NCI-H2227 (cell line): Measurements from ENCODE around the gene ZNF543.
A peak's percentile ranks its signal among the peaks of the same experiment; 100 is the strongest.
"Not testable (repeated sequence)": the region's sequence is repeated elsewhere in the genome, so short reads cannot be mapped to it uniquely, and the experiment has no call there.

Experiments
- DNase-seq: peaks from one replicate; lab custom pipeline; 2025; ENCODE audit not compliant: unreplicated experiment; lab: John Stamatoyannopoulos, UW

ZNF543 gene

DNA sequence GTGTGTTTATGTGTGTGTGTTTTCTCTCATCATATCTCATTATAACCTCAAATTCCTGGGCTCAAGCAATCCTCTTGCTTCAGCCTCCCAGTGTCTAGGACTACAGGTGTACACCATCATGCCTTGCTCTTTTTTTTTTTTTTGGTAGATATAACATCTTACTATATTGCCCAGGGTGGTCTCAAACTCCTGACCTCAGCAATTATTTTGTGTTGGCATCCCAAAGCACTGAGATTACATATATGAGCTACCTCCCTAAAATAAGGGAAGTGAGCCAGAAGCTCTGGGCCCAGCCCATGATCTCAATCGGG, 448 bp upstream of the ZNF543 start:
- DNase-seq: no peak

DNA sequence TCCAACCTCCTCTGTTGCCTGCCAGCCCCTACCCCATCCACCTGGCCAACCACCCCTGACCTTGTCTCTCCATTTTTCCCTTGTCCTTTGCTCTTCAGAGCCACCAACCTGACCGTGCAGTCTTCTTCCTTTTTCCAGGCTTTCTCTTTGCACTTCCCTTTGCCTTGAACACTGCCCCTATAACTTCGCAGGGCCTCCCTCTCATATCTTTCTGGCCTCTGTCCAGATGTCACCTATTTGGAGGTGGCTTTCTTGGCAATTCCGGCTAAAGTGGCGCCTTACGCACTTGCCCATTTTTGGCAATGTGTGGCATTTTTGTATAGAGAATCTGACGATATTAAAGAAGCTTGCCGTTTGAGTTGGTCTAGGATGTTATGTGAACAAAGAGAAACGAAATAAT, 844 bp downstream of the ZNF543 start:
- DNase-seq: no peak

DNA sequence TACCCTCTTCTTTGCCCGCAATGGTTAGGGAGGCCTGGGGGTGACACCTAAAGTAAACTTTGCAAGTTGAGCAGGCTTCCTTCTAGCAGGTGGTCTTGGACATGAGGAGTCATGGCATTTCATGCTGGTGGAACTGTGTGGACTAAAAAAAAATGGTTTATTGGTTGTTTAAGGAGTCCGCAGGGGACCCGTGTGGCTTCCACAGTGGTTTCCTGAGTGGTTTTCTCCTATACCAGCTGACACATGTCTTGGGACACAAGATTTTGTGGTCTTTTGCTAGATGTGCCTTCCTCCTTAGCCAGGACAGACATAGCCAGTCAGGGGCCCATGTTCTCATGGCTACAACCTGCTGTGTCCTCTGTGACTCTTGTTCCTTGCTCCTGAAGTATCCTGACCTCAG, 1.5 kb downstream of the ZNF543 start:
- DNase-seq: no peak

DNA sequence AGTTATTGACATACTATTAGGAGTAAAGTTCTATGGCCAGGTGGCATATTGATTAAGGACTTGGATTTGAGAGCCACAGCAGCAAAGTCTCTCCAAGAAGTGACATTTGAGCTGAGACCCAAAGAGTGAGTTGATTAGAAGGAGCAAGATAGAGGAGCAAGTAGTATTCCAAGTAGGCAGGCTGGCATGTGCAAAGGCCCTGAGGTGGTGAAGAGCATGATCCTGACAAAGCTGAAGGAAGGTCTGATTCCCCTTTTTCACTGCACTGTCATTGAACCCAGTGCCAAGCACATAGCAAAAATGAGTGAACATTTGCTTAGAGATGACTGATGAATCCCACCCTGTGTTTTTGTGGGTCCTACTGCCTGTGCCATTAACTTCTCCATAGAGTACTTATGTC, 4.7 kb downstream of the ZNF543 start:
- no peak for DNase-seq

DNA sequence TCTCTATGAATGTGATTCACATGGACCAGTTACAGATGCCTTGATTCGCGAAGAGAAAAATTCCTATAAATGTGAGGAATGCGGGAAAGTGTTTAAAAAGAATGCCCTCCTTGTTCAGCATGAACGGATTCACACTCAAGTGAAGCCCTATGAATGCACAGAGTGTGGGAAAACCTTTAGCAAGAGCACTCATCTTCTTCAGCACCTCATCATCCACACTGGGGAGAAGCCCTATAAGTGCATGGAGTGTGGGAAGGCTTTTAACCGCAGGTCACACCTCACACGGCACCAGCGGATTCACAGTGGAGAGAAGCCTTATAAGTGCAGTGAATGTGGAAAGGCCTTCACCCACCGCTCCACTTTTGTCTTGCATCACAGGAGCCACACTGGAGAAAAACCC, 7.7 kb downstream of the ZNF543 start:
- no peak for DNase-seq

DNA sequence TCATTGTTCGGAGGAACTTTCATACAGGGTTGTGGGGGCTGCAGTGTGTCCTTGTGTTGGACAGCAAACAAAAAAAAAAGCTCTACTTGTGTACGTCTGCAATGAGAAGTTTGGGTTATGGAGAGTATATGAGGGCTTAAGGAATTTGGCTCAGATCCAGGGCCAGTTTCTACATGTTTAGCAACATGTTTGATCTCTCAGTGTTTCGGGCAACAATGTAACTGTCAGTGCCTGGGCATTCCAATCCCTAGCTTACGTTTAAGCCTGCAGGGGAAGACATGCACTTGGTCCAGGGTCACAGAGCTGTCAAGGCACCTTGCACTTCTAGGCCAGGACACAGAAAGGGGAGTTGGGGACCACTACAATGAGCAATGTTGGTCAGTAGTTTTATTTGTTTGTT, 13.9 kb downstream of the ZNF543 start:
- DNase-seq: no peak

DNA sequence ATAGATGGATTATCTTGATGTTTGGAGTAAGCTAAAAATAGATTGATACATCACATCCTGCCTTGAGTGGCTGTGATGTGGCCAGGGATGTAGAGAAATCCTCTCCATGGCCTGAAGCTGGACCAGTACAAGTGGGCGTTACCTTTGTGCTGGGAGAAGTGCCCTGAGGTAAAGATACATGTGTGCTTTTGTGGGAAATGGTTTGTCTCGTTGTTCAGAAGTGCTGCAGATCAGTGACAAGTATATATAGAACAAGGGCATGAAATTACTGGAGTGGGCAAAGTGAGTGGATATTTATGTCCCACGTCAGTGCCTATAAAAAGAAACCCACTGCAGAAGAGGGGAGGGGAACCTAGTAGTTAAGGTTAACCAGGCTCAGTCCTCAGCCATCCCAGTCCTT, 18.6 kb downstream of the ZNF543 start:
- DNase-seq: no peak

DNA sequence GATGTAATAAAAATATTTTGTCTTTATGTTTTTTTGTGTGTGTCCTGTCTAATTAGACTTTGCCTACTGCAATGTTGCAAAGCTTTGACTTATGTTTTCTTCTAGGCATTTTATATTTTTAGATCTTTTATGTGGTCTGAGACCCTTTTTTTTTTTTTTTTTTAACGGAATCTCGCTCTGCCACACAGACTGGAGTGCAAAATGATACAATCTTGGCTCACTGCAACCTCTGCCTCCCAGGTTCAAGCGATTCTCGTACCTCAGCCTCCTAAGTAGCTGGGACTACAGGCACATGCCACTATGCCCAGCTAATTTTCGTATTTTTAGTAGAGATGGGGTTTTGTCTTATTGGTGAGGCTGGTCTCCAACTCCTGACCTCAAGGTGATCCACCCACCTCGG, 22.3 kb downstream of the ZNF543 start:
- no peak for DNase-seq

DNA sequence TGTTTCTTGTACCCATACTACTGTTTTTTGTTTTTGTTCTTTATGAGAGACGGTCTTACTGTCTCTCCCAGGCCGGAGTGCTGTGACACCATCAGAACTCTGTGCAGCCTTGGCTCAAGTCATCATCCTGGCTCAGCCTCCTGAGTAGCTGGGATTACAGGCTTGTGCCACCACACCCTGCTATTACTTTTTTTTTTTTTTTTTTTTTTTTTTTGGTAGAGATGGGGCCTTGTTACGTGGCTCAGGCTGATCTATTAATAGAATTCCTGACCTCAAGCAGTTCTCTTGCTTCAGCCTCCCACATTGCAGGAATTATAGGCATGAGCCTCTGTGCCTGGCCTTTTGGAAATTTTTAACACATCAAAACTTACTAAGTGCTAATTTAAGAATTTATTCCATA, 27.9 kb downstream of the ZNF543 start:
- peak; percentile 51 for DNase-seq

DNA sequence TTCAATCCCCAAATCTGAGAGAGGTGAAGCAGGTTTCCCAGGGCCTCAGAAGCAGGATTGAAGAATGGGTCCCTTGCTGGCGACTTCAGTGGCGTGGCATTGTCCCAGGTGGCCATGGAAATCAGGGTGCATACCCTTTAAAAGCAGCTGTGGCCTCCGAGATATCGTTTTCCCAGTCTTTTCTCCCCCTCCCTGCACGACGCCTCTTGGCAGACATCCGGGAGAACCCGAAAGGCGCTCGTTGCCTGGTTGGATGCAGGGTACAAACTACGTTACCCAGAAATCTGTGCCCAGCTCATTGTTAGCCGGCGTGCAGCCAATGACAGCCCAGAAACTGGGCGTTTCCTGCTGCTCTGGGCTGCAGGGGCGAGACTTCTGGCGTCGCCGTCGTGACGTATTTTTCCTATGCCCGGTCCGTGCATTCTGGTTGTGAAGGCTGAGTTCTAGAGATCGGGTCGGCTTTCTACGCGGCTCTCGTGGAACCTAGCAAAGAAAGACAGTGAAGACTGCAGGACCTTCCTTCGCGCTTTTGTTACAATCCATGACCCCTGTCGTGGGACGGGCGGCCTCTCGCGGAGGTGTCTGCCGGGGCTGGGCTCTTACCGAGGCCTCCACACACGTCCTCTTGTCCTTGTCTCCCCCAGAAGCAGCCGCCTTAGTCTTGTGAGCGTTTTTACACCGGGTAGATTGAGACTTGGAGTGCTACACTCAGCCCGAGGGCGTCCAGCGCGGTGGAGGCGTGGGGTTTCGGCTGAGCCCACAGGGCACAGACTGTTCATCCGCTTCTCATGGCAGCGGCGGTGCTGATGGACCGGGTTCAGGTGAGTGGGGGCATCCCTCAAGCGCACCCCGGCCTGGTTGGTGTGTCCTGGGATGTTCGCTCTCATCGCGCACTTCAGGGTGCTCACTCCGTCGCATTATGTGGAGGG, 30.9 kb downstream of the ZNF543 start, which contains the start of gene ZNF304:
ZNF304 (plus strand) TSS at position 395 of the 929 bp plus-strand sequence; CDS start at position 789, 394 bp downstream.
- DNase-seq: peak; percentile 99

DNA sequence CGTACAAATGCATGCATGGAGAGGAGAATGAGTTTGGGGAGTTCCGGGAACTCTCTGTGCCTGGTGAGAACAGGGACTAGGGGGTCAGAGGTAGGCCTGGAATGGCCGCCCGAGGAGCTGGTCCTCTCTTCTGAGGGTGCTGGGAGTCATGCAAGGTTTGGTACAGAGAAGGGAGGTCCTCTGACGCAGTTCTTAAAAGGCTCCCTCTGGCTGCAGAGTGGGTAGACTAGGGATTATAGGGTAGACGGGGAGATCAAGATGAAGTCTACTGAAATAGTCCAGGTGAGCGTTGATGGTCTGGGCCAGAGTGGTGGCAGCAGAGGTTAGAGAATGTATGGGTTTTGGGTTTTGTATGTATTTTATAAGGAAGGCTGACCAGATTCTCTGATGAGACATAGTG, 31.6 kb downstream of the ZNF543 start:
- DNase-seq: no peak

DNA sequence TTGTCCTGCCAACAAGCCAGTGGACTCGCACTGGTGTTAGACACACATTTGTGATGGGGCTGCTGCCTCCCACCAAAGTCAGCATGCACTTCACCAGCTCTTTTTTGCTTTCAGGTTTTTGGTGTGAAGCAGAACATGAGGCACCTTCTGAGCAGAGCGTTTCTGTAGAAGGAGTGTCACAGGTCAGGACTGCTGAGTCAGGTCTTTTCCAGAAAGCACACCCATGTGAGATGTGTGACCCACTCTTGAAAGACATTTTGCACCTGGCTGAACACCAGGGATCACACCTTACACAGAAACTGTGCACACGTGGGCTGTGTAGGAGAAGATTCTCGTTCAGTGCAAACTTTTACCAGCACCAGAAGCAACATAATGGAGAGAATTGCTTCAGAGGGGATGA, 35.6 kb downstream of the ZNF543 start:
- DNase-seq: no peak

DNA sequence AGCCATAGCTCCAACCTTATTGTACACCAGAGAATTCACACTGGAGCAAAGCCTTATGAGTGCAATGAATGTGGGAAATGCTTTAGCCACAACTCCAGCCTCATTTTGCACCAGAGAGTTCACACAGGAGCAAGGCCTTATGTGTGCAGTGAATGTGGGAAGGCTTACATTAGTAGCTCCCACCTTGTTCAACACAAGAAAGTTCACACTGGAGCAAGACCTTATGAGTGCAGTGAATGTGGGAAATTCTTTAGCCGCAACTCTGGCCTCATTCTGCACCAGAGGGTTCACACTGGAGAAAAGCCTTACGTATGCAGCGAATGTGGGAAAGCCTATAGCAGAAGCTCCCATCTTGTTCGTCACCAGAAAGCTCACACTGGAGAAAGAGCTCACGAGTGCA, 37.1 kb downstream of the ZNF543 start:
- DNase-seq: no peak

DNA sequence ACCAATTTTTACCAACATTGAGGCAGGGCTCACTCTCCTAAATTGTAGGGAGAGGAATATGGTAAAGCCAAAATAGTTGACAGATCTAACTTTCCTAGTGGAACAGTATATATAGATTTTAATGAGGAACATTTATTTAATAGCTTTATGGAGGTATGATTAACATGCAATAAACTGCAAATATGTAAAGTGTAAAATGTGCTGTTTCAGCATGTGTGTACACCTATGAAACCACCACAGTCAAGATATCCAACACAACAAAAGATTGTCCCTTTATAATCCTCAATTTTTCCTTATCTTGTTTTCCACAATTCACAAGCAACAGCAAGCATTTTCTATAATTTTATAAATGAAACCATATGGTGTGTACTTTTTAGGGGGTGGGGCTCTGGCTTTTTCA, 39.0 kb downstream of the ZNF543 start:
- DNase-seq: no peak

DNA sequence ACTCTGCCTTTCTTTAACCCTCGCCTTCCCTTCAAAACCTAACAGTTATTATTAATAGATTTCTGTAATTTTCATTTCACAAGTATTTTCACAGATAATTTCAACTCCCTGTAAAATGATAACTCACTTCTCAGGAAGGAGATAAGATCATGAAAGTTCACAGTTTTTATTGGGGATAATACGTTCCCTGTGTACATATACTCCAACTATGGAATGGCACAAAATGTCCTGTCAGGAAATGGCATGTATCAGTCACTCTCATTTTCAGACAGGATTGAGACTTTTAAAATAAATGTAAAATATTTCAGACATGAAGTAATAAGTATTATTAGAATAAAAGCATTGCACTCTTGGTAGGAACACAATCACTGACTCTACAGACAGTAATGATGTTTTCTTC, 42.1 kb downstream of the ZNF543 start:
- DNase-seq: no peak

DNA sequence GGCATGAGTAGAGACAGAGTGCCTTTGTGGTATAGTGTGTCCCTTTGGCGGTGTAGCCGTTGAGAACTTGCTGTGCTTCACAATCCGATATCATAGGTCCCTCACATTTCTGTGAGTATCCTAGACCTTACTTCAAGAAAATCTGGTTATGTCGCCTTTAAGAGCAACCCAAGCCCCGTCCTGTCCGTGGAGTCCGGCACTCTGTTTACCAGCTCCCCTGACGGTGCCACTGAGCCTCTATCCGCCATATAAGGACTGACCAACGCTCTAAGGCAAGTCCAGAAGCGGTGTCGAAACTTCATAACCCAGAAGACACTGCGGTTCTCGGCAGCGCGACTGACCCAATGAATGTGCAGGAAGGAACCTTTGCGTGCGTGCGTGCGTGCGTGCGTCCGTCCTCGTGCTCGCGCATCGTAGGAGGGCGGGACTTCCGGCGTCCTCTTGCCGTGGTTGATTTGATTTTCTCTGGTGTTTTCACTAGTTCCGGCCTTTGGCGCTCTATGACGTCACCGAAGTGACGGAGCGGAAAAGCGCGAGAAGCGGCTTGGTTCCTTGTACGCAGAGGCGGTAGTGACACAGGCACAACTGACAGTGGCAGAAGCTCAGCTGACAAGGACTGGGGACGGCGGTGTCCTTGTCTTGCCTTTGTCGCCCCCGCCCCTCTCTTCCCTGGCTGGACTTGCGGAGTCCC, 42.9 kb downstream of the ZNF543 start, which contains the start of the genes TRAPPC2B and ZNF547:
TRAPPC2B (plus strand) TSS at position 555 of the 691 bp plus-strand sequence. CDS start 1,283 bp downstream, outside the sequence.
ZNF547 (plus strand) TSS at position 555 of the 691 bp plus-strand sequence. CDS start 5,005 bp downstream, outside the sequence.
- peak; percentile 100 for DNase-seq

DNA sequence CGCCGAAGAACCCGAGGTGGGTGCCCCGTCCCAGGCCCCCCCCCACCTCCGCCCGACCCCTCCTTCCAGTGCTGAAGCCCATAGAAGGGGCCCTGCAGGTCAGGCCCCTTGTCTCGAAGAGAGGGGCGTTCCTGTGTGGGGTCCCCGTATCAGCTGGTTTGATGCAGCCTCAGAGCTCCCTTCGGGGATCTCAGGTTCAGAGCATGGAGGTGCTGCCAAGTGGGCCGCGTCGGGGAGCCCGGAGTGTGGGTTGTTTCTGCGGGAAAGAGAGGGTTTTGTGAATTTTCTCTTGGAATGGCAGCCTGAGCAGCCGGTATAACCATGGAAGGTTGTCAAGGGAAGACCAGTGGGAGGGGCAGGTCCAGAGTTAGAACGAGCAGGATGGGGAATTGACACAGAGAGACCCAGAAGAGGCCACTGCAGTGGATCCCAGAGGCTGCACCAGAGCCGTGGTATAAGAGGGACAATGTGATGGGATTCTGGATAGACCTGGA, 43.5 kb downstream of the ZNF543 start:
- DNase-seq: peak; percentile 62

DNA sequence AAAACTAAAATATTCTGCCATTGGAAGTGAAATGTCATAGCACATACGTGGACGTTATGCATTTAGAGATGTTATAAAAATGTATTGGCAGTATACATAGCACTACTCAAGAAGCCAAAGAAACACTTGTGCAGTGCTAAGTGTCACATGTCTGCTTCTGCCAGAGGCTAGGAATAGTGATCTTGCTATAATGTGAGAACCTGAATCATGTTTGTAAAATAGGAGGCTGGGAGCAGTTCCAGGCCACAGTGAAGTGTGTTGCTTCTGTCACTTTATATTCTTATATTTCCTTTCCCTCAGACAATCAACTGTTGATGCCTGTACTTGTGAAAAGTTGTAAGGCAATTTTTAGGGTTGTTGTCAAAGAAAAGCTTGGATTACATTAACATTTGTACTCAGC, 46.5 kb downstream of the ZNF543 start:
- DNase-seq: no peak

DNA sequence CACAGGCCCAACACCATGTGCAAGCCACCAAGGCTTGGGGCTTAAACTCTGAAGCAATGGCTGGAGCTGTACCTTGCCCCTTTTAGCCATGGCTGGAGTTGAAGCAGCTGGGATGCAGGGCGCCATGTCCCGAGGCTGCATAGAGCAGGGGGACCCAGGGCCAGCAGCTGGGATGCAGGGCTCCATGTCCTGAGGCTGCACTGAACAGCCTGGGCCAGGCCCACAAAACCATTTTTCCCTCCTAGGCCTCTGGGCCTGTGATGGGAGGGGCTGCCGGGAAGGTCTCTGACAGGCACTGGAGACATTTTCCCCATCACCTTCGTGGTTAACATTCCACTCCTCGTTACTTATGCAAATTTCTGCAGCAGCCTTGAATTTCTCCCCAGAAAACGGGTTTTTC, 53.9 kb downstream of the ZNF543 start:
- no peak for DNase-seq

DNA sequence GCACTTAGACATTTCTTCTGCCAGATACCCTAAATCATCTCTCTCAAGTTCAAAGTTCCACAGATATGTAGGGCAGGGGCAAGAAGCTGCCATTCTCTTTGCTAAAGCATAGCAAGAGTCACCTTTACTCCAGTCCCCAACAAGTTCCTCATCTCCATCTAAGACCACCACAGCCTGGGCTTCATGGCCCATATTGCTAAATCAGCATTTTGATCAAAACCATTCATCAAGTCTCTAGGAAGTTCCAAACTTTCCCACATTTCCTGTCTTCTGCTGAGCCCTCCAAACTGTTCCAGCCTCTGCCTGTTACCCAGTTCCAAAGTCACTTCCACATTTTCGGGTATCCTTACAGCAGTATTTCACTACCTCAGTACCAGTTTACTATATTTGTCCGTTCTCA, 54.4 kb downstream of the ZNF543 start:
- DNase-seq: not testable (repeated sequence)

DNA sequence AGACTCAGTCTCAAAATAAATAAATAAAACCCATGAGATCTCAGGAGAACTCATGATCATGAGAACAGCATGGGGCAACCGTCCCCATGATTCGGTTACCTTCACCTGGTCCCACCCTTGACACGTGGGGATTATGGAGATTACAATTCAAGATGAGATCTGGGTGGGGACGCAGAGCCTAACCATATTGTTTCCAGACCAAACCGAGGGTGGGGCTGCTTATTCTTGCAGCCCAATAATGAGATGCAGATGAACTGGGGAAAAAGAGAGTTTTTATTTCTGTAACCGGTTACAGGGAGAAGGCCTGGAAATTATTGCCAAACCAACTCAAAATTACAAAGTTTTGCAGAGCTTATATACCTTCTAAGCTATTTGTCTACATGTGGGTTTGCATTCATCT, 55.9 kb downstream of the ZNF543 start:
- no peak for DNase-seq
